ENCODE measurements around the gene ZBTB32. TPM values are rescaled to one million over a fixed set of nuclear protein-coding genes. Genes with fewer than 3 reads are reported as not detected.

ZBTB32 gene
- total and polyA plus RNA-seq, 8 donors = 0.13 to 0.14 TPM; not detected in 6

DNA sequence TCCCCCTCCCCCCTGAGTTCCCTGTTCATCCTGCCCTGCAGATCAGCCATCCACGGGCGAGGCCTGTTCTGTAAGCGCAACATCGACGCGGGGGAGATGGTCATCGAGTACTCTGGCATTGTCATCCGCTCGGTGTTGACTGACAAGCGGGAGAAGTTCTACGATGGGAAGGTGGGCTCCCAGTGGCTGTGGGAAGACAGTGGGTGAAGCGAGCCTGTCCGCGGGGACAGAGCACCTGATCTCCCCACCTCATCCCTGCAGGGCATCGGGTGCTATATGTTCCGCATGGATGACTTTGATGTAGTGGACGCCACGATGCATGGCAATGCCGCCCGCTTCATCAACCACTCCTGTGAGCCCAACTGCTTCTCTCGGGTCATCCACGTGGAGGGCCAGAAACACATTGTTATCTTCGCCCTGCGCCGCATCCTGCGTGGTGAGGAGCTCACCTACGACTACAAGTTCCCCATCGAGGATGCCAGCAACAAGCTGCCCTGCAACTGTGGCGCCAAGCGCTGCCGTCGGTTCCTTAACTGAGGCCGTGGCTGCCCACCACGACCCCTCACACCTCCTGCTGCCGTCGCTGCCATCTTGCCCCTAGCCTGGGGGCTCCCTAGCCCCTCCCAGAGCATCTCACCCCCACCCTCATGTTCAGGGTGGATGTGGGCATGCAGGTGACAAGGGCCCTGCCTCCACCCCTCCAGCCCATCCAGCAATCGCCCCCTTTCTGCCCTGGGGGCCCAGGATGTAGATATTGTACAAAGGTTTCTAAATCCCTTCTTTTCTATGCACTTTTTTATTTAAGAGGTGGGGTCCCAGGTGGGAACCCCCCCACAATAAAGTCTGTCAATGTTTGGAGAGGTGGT is 33.9 kb downstream of the ZBTB32 start:
- TF ChIP-seq, protein P1, sequence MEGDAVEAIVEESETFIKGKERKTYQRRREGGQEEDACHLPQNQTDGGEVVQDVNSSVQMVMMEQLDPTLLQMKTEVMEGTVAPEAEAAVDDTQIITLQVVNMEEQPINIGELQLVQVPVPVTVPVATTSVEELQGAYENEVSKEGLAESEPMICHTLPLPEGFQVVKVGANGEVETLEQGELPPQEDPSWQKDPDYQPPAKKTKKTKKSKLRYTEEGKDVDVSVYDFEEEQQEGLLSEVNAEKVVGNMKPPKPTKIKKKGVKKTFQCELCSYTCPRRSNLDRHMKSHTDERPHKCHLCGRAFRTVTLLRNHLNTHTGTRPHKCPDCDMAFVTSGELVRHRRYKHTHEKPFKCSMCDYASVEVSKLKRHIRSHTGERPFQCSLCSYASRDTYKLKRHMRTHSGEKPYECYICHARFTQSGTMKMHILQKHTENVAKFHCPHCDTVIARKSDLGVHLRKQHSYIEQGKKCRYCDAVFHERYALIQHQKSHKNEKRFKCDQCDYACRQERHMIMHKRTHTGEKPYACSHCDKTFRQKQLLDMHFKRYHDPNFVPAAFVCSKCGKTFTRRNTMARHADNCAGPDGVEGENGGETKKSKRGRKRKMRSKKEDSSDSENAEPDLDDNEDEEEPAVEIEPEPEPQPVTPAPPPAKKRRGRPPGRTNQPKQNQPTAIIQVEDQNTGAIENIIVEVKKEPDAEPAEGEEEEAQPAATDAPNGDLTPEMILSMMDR (IDR thresholded peaks at IDR 0.05) = no peak
- intact Hi-C loops (cut with DNase I) = no loop called here
- ATAC-seq (no peak), DNase-seq (peak in 2 of 6 donors; percentile 46 to 71), FAIRE-seq (no peak)
- Histone ChIP-seq H3K36me3 (peaks cover 0 to 10% (median 5%) of the 10 kb centered on the region in 3 donors), H3K4me3 (no peak overlapping the region), H3K9me3 (no peaks in the 10 kb centered on the region), H3K4me1 (peaks cover 0 to 4% (median 0%) of the 10 kb centered on the region in 3 donors), H3K27me3 (no peaks in the 10 kb centered on the region), H3K27ac (no peak overlapping the region)
- WGBS, 2 donors = 92% methylated on average over 37 of the region's 37 CpGs

DNA sequence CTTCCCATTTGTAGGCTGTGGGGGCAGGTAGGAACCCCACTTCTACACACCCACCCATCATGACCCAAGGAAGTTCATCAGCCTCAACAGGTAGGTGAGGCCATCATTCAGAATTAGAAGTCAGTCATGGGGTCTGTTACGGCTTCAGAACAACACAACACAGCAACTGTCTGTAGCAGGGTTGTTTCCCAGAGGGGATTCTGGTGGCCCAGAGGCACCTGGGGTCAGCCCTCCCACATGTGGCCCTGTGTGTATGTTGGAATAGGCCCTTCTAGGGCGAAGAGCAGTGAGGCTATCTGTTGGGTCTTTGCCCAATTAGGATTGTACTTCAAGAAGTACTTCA is 34.5 kb downstream of the ZBTB32 start:
- WGBS, 2 donors = 68 to 81% methylated on average over 2 of the region's 2 CpGs

DNA sequence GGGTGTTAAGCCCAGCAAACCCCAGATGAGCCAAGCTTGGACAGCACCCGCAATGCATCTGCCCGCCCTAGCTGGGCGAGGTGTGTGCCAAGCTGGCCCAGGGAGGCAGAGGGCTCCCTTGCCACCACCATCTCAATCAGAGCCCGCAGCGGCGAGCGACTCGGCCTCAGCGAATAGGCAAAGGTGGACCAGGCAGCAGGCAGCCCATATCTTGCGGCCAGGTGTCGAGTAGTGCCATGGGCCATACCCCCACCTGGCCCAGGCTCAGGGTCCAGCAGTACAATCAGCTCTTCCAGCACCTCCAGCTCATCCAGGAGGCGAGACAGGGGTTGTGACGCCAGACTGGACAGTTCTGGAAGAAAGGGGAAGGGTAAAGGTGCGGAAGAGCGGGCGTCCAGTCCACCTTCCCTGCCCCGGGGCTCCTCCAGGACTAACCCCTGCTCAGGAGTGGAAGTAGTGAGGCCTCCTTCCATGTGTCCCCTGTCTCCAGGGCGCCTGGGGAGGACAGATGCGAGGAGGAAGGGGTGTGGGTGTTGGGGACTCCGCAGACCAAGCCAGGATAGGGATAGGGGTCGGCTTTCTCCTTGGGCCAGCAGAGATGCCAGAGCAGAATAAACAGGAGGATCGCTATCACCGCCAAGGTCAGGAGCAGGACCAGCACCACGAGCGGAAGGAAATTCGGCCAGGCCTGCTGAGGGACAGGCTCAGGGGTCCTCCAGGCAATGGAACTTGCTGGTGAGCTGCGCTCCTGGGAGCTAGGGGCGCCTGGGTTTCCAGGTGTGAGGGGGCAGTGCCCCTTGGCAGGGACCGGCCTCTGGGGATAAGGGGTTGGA is 35.1 kb downstream of the ZBTB32 start:
- Histone ChIP-seq H3K4me3 (peak overlapping the region; percentile 27 to 60 (median 54)), H3K36me3 (peaks cover 0 to 10% (median 5%) of the 10 kb centered on the region in 3 donors), H3K9me3 (no peaks in the 10 kb centered on the region), H3K27ac (peak overlapping the region; percentile 42 to 80 (median 78)), H3K4me1 (peaks cover 2 to 8% (median 6%) of the 10 kb centered on the region in 3 donors), H3K27me3 (no peaks in the 10 kb centered on the region)
- ATAC-seq (no peak), FAIRE-seq (no peak), DNase-seq (peak in 3 of 6 donors; percentile 39 to 79 (median 50))
- TF ChIP-seq, protein P1 (IDR thresholded peaks at IDR 0.05) = no peak
- intact Hi-C loops (cut with DNase I) = no loop called here
- WGBS, 2 donors = 58 to 66% methylated on average over 29 of the region's 29 CpGs

More for the DNA sequence above, 34.5 kb downstream of the ZBTB32 start:
- Histone ChIP-seq H3K4me1 (peaks cover 0 to 4% (median 0%) of the 10 kb centered on the region in 3 donors), H3K27me3 (no peaks in the 10 kb centered on the region), H3K27ac (peak overlapping the region in 1 of 4 donors; percentile 17), H3K9me3 (no peaks in the 10 kb centered on the region), H3K4me3 (no peak overlapping the region), H3K36me3 (peaks cover 0 to 10% (median 5%) of the 10 kb centered on the region in 3 donors)
- FAIRE-seq (no peak), ATAC-seq (no peak), DNase-seq (no peak)
- intact Hi-C loops (cut with DNase I) = no loop called here
- TF ChIP-seq, protein P1 (IDR thresholded peaks at IDR 0.05) = no peak

DNA sequence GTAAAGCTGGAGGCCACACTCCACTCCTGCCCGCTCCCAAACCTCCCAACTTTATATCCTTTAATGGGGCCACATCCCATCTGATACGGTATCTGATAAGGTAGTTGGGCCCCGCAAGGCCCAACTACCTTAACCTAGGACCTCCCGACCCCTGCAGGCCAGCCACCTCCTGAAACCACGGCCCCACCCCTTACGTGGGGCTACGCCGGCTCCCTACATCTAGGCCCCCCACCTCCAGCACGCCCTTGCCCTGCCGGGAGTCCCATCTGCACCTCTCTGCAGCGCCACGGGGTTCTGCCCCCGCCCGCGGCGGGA is 35.7 kb downstream of the ZBTB32 start:
- DNase-seq (no peak), FAIRE-seq (no peak), ATAC-seq (peak in 1 of 4 donors; percentile 2)
- Histone ChIP-seq H3K4me3 (peak overlapping the region; percentile 27 to 60 (median 54)), H3K27ac (peak overlapping the region; percentile 42 to 80 (median 78)), H3K36me3 (peaks cover 0 to 10% (median 5%) of the 10 kb centered on the region in 3 donors), H3K27me3 (no peaks in the 10 kb centered on the region), H3K9me3 (no peaks in the 10 kb centered on the region), H3K4me1 (peaks cover 4 to 10% (median 7%) of the 10 kb centered on the region in 3 donors)
- intact Hi-C loops (cut with DNase I) = no loop called here
- TF ChIP-seq, protein P1 (IDR thresholded peaks at IDR 0.05) = no peak
- WGBS, 2 donors = 2 to 3% methylated on average over 16 of the region's 16 CpGs
